Measurements from ENCODE around the gene FOXP1. TPM values are rescaled to one million over a fixed set of nuclear protein-coding genes. Genes with fewer than 3 reads are reported as not detected.

Gene FOXP1
- total RNA-seq, 1 donor from 2014 or later: 71.3 TPM

DNA sequence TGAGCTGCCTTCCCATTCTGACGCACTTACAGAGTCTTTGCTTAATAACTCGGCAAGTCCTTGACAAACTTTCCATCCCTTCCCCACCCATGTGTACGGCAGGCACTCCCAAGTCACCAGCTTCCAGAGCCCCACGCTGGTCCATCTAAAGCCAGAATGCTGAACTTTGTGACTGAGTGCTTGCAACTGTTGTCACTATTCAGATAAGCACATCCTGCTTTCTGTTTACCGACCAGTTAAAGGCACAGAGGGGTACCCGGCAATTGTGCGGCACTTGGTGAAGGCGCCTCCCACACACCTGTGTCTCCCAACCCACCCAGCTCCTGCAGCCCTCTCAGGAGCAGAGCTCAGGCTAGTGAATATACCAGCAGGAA is 430.6 kb downstream of the FOXP1 start:
- no peaks in the 10 kb centered on the region for H3K9me3 Mint-ChIP-seq (ENCODE audit: unreplicated experiment)
- H3K36me3 Mint-ChIP-seq (ENCODE audit: low read depth, unreplicated experiment): no peaks in the 10 kb centered on the region
- H3K27me3 Mint-ChIP-seq (ENCODE audit: unreplicated experiment): no peaks in the 10 kb centered on the region
- no peak overlapping the region for H3K27ac Mint-ChIP-seq (ENCODE audit: unreplicated experiment)
- no peak overlapping the region for H3K4me3 Mint-ChIP-seq (ENCODE audit: unreplicated experiment)
- H3K4me1 Mint-ChIP-seq (ENCODE audit: unreplicated experiment): peaks cover 3% of the 10 kb centered on the region
- TF ChIP-seq CTCF (IDR thresholded peaks at IDR 0.05; ENCODE audit: unreplicated experiment): no peak
- DNase-seq (ENCODE audit: low spot score): no peak

DNA sequence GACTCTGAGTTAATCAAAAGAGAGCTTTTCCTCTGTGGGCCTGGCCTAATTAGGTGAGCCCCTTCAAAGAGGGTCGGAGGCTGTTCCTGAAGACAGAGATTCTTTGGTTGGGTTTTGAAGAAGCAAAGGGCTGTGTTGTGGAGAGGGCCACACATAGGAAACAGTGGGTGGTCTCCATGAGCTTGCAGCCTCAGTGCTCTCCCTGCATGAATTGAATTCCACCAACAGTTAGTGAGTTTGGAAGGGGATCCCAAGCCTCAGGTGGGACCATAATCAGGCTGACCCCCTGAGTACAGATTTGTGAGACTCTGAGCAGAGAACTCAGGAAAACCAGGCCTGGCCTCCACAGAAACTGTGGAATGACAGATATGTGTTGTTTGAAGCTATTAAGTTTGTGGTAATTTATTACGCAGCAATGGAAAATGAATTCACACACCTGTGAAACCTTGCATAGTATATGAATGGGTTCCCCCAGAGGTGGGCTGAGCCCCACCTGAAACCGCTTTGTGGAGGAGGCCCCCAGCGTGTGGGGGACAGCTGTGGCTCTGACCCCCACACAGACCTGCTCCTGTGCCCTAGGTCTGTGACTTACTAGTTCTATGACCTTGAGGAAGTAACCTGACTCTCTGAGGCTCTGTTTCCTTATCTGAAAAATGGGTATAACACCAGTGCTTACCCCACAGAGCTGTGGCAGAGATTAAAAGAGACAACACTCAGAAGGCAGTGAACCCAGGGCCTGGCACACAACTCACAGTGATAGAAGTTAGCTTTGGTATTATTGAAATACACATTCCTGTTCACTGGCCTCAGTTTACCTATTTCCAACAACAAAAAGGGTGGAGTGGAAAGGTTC is 431.3 kb downstream of the FOXP1 start:
- Mint-ChIP-seq H3K27ac (ENCODE audit: unreplicated experiment) (no peak overlapping the region), H3K9me3 (ENCODE audit: unreplicated experiment) (no peaks in the 10 kb centered on the region), H3K4me1 (ENCODE audit: unreplicated experiment) (peaks cover 3% of the 10 kb centered on the region), H3K27me3 (ENCODE audit: unreplicated experiment) (no peaks in the 10 kb centered on the region), H3K36me3 (ENCODE audit: low read depth, unreplicated experiment) (no peaks in the 10 kb centered on the region), H3K4me3 (ENCODE audit: unreplicated experiment) (no peak overlapping the region)
- no peak for DNase-seq (ENCODE audit: low spot score)
- TF ChIP-seq CTCF (IDR thresholded peaks at IDR 0.05; ENCODE audit: unreplicated experiment): no peak

GRCh38 chr3:71149959-71150954 is 433.3 kb downstream of the FOXP1 start:
- Mint-ChIP-seq H3K9me3 (ENCODE audit: unreplicated experiment) (no peaks in the 10 kb centered on the region), H3K4me1 (ENCODE audit: unreplicated experiment) (peaks cover 3% of the 10 kb centered on the region), H3K36me3 (ENCODE audit: low read depth, unreplicated experiment) (no peaks in the 10 kb centered on the region), H3K4me3 (ENCODE audit: unreplicated experiment) (no peak overlapping the region), H3K27ac (ENCODE audit: unreplicated experiment) (no peak overlapping the region), H3K27me3 (ENCODE audit: unreplicated experiment) (no peaks in the 10 kb centered on the region)
- TF ChIP-seq CTCF (IDR thresholded peaks at IDR 0.05; ENCODE audit: unreplicated experiment): no peak
- no peak for DNase-seq (ENCODE audit: low spot score)

GRCh38 chr3:71148455-71149060 is 435.0 kb downstream of the FOXP1 start:
- DNase-seq (ENCODE audit: low spot score): no peak
- no peak overlapping the region for H3K27ac Mint-ChIP-seq (ENCODE audit: unreplicated experiment)
- no peaks in the 10 kb centered on the region for H3K27me3 Mint-ChIP-seq (ENCODE audit: unreplicated experiment)
- peaks cover 3% of the 10 kb centered on the region for H3K4me1 Mint-ChIP-seq (ENCODE audit: unreplicated experiment)
- no peaks in the 10 kb centered on the region for H3K36me3 Mint-ChIP-seq (ENCODE audit: low read depth, unreplicated experiment)
- no peak overlapping the region for H3K4me3 Mint-ChIP-seq (ENCODE audit: unreplicated experiment)
- H3K9me3 Mint-ChIP-seq (ENCODE audit: unreplicated experiment): no peaks in the 10 kb centered on the region
- no peak for TF ChIP-seq CTCF (IDR thresholded peaks at IDR 0.05; ENCODE audit: unreplicated experiment)
